Activated T-cell treated with anti-CD3 and anti-CD28 coated beads, Interleukin-2, amount 50 U/mL, for 48 hours (primary cell): ENCODE data around the gene LCK.
"Not testable (repeated sequence)": the region's sequence is repeated elsewhere in the genome, so short reads cannot be mapped to it uniquely, and the experiment has no call there.

Source experiments
- DNase-seq, 2 experiments: peaks; one replicate each; pipeline ENCODE4 v3.0.0-alpha.2; 2020

The LCK gene

DNA sequence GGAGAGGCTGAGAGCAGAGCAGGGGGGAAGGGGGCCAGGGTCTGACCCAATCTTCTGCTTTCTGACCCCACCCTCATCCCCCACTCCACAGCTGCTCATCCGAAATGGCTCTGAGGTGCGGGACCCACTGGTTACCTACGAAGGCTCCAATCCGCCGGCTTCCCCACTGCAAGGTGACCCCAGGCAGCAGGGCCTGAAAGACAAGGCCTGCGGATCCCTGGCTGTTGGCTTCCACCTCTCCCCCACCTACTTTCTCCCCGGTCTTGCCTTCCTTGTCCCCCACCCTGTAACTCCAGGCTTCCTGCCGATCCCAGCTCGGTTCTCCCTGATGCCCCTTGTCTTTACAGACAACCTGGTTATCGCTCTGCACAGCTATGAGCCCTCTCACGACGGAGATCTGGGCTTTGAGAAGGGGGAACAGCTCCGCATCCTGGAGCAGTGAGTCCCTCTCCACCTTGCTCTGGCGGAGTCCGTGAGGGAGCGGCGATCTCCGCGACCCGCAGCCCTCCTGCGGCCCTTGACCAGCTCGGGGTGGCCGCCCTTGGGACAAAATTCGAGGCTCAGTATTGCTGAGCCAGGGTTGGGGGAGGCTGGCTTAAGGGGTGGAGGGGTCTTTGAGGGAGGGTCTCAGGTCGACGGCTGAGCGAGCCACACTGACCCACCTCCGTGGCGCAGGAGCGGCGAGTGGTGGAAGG is 23.7 kb downstream of the LCK start:
- DNase-seq = peak in 1 of 2 experiments; percentile 35

DNA sequence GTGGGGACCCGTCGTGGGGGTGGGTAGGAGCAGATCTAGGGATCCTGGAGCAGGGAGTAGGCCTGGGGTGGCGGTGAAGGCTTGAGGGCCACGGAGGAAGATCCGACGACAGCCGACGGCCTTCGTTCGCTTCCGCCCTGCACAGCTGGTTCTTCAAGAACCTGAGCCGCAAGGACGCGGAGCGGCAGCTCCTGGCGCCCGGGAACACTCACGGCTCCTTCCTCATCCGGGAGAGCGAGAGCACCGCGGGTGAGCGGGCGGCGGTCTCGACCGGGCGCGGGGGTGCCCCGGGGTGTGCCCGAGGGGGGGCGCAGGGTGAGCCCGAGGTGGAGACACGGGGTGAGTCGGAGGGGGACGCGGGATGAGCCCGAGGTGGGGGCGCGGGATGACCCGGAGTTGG is 24.4 kb downstream of the LCK start:
- no peak for DNase-seq

DNA sequence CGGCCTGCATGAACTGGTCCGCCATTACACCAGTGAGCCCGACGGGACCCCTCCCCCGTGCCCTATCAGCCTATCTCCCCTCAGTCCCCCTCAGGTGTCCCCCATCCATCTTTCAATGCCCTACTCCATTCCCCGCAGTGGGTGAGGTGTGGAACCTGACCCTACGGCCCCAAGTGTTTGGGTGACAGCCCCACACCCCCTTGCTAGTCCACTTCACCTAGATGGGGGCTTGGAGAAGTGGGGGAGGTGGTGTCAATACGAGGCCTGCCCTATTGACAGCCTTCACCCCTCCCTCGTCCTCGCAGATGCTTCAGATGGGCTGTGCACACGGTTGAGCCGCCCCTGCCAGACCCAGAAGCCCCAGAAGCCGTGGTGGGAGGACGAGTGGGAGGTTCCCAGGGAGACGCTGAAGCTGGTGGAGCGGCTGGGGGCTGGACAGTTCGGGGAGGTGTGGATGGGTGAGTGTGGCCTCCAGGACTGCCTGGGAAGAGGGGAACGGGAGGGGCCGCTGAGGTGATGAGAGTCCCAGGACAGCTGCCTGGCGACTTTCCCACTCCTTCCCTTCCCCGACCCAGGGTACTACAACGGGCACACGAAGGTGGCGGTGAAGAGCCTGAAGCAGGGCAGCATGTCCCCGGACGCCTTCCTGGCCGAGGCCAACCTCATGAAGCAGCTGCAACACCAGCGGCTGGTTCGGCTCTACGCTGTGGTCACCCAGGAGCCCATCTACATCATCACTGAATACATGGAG is 25.1 kb downstream of the LCK start:
- DNase-seq = no peak

DNA sequence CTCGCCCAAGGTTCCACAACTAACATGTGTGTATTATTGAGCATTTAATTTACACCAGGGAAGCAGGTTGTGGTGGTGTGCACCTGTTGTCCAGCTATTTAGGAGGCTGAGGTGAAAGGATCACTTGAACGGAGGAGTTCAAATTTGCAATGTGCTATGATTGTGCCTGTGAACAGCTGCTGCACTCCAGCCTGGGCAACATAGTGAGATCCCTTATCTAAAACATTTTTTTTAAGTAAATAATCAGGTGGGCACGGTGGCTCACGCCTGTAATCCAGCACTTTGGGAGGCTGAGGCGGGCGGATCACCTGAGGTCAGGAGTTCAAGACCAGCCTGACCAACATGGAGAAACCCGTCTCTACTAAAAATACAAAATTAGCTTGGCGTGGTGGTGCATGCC is 33.7 kb downstream of the LCK start:
- not testable (repeated sequence) for DNase-seq

DNA sequence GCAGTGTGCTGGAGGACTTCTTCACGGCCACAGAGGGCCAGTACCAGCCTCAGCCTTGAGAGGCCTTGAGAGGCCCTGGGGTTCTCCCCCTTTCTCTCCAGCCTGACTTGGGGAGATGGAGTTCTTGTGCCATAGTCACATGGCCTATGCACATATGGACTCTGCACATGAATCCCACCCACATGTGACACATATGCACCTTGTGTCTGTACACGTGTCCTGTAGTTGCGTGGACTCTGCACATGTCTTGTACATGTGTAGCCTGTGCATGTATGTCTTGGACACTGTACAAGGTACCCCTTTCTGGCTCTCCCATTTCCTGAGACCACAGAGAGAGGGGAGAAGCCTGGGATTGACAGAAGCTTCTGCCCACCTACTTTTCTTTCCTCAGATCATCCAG is 34.6 kb downstream of the LCK start:
- DNase-seq = no peak

DNA sequence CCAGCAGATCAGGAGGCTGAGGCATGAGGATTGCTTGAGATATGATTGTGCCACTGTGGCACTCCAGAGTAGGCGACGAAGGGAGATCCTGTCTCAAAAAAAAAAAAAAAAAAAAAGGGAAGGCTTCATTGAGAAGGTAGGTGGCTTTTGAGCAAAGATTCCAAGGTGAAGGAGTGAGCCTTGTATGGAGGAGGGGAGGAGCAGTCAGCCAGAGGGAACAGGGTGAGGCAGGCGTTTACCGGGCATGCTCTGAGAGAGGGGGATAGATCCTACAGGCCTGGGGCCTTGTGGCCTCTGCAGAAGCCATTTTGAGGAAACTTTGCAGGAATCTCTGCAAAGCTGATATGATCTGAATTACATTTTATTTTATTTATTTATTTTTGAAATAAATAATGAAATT is 35.7 kb downstream of the LCK start:
- no peak for DNase-seq

DNA sequence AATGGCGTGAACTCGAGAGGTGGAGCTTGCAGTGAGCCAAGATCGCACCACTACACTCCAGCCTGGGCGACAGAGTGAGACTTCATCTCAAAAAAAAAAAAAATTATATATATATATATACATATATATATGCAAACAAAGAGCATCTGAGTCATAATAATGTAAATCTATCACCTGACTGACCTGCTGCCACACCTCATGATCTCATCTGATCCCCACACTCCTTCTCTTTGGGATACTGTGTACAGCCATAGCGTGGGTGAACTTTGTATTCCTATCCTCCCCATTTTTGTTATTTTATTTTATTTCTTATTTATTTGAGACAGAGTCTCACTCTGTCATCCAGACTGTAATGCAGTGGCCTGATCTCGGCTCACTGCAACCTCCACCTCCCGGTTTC is 38.2 kb downstream of the LCK start:
- no peak for DNase-seq

DNA sequence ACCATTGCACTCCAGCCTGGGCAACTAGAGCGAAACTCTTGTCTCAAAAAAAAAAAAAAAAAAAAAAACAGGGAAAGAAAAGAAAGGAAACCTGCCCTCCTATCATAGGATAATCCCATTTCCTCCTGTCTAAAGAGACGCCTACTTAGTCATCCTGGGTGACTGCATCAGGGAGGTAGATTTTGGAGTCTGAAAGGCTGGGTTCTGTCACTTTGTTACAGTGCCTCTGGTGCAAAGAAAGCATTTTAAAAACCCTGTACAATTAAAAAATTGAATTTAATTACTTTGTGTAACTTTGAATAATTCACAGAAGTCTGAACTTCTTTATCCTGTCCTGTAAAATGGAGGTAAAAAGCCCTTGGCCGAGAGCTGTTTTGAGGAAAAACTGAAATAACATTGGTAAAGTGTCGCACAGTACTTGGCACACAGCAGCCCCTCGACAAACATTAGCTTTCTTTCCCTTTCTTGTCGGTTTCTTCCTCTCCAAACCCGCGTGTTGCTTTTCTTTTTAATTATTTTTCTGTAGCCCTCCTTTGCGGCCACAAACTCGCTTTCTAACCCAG is 40.2 kb downstream of the LCK start:
- DNase-seq = no peak

DNA sequence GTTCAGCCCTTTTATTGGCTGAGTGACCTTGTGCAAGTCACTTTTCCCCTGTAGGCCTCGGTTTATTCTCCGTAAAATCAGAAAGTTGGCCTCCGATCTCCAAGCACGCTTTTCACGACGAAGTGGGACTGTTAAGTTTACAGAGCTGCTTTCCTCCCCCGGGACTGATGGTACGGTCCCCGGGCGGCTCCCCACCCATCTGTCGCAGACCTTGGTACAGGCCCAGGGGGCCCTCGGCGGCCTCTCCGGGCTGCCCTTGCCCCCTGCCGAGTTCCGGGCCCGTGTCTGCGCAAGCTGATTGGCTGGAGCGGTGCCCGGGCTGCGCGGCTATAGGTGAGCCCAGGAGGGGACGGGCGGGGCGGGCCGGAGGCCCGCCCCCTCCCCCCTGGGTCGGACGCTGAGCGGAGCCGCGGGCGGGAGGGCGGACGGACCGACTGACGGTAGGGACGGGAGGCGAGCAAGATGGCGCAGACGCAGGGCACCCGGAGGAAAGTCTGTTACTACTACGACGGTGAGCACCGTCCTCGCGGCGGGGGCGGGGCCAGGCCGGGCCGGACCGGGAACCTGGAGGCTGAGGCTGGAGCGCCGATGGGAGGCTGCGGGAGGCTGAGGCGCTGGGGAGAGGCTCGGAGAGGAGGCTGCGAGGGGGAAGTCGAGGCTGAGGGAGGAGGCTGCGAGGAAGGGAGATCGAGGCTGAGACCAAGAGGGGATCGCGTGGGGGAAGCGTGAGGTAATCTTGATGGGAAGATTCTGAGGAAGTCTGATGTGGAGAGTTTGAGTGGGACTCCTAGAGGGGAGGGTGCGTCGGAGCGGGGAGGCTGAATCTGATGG is 40.9 kb downstream of the LCK start, which contains the start of gene HDAC1:
Gene HDAC1, plus strand, starts transcription at position 376 of the 831 bp plus-strand sequence. Its CDS starts 87 bp downstream, at position 463.
- peak; percentile 97 to 99 for DNase-seq

DNA sequence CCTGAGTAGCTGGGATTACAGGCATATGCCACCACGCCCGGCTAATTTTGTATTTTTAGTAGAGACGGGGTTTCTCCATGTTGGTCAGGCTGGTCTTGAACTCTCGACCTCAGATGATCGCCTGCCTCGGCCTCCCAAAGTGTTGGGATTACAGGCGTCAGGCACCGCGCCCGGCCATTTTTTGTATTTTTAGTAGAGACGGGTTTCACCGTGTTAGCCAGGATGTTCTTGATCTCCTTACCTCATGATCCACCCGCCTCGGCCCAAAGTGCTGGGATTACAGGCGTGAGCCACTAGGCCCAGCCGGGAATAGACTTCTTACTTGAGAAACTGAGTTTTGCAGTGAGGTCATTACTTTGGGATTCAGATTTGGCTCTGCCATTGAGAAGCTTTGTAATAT is 47.1 kb downstream of the LCK start:
- not testable (repeated sequence) for DNase-seq

DNA sequence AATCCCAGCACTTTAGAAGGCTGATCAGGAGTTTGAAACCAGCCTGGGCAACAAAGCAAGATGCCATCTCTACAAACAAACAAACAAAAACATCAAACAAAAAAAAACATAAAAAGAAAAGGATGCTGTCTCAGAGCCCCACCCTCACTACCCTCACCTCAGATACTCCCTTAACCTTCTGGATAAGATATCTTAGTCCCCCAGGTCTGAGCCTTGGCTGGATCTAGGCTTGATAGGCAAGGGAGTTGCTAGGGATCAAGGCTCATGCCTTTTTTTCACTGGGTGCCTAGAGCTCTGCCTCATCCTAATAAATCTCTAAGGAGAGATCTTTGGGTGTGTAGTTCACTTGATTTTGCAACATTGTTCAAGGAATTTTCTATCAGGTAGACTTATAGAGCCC is 48.3 kb downstream of the LCK start:
- no peak for DNase-seq

DNA sequence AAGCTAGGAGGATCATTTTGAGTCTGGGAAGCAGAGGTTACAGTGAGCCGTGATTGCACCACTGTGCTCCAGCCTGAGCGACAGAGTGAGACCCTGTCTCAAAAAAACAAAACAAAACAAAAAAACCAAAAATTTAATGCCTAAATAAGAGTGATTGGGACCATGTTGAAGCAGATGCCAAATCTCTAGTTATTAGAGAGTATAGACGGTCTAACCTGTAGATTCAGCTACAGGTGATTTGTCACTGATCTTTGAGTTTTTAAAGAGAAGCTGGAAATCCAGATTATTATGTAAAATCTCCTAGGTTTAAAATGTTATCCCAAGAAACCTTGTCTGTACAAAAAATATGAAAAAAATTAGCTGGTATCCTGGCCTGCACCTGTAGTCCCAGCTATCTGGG is 52.3 kb downstream of the LCK start:
- DNase-seq = no peak

DNA sequence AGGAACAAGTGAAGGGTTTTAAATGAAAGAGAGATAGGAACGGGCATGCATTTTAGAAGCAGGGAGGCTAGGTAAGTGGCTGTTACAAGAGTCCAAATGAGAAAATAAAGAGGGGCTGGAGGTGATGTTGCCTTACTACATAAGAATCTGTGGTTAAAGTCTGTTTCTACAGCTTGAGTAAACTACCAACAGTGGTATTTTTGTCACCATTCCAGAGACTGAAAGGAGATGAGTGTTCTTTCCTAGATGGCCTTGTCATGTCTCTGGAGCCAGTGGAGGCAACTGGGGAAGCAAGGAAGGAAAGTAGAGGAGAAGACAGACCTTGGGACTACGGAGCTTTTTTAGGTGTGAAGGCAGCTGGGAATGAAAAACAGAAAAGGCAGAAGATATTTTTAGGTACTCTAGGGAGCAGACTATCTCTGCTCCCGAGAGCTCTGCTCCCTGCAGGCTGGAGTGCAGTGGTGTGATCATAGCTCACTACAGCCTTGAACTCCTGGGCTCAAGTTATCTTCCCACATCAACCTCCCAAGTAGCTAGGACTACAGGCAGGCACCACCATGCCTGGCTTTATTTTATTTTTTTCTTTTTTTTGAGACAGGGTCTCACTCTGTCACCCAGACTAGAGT is 53.0 kb downstream of the LCK start:
- DNase-seq = no peak

DNA sequence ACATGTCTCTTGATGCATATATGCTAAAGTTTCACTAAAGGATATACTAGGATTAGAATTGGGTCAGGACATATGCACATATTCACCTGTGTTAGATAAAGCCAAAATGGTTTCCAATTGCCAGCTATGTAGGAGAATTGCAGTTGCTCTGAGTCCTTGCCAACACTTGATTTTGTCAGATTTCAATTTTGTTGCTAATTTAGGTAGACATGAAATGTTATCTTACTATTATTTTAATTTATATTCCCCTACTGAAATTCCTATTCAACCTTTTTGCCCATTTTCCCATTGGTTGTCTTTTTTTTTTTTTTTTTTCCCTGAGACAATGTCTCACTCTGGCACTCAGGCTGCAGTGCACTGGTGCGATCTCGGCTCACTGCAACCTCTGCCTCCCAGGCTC is 54.2 kb downstream of the LCK start:
- DNase-seq = no peak

DNA sequence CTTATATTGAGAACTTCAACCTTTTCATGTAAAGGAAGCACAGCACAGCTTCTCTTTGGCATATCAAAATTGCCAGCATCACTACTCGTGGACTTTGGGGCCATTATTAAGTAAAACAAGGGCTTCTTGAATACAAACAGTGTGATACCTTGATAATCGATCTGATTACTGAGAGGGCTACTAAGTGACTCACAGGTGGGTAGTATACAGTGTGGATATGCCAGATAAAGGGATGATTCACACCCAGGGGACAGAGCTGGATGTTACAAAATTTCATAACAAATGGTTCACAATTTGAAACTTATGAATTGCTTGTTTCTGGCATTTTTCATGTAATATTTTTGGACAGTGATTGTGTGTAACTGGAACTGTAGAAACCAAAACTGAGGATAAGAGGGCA is 56.3 kb downstream of the LCK start:
- no peak for DNase-seq

DNA sequence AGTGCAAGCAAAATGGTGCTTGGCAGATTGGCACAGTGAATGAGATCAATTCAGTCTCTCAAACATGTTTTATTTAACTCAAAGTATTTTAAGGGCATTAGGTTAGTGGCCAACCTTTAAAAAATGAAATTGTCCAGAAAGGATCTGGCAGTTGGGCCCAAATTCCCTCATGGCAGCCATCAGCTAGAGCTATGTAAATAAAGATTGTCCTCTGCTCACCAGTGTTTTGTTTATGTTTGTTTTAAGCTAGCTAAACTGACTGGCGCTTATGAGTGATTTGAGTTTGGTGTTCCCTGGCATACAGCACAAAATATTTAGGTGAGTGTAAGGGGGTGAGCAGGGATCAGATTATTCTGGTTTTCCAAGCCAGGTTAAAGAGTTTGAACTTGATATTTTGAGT is 58.9 kb downstream of the LCK start:
- no peak for DNase-seq

DNA sequence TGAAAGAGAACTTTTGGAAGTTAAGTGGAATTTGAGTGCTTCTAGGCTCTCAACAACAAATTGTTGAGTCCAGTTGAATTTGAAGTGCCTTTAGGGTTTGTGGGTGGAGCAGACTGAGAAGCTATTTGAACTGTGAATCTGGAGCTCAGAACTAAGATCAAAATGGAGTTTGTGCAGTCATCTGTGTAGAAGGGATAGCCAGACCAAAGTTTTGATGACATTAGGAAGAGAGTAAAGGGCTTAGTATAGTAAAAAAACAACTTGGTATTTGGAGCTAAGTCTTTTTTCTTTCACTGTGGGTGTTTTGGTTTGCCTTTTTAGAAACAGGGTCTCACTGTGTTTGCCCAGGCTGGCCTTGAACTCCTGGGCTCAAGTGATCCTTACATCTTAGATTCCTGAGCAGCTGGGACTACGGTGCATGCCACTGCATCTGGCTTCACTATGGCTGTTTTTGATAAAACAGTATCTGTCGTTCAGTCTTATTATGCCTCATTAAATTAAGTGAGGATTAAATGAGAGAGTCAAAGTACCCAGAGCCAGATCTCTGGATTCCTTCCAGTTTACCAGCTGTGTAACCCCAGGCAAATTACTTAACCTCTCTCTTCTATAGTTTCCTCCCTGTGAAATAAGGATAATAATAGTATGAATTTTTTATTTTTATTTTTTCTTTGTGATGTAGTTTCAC is 60.8 kb downstream of the LCK start:
- DNase-seq = no peak

DNA sequence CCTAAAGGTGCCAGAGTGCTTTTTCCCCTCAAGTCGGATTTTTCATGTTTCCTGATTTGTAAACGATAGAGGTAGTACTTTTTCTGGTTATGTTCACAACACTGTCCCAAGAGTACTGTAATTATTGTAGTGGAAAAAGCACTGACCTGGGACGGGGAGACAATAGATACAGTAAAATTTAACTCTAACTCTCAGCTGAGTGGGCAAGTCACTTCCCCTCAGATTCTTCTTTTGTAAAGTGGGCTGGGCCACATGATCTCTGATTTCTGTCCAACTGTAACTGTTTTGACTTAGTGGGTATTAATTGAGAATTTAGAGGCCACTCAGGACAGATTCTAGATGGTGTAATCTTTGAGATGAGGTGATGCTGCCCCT is 65.8 kb downstream of the LCK start:
- no peak for DNase-seq

DNA sequence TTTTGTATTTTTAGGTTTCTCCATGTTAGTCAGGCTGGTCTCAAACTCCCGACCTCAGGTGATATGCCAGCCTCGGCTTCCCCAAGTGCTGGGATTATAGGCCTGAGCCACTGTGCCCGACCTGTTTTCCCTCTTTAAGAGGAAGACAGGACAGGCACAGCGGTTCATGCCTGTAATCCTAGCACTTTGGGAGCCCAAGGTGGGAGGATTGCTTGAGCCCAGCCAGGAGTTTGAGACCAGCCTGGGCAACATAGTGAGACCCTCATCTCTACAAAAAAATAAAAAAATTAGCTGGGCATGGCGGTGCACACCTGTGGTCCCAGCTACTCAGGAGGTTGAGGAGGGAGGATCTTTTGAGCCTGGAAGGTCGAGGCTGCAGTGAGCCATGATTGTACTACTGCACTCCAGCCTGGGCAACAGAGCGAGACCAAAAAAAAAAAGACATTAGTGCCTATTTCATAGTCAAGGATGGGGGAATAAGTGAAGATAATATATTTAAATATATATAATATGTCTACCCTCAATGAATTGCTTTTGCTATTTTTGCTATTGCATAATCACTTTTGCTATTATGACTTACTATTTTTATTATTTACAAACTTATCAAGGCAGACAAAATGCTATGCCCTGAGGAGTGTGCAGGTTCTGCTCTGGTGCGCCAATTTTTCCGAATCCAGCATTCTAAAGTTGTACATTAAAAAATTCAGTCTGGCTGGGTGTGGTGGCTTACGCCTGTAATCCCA is 67.2 kb downstream of the LCK start:
- no peak for DNase-seq

DNA sequence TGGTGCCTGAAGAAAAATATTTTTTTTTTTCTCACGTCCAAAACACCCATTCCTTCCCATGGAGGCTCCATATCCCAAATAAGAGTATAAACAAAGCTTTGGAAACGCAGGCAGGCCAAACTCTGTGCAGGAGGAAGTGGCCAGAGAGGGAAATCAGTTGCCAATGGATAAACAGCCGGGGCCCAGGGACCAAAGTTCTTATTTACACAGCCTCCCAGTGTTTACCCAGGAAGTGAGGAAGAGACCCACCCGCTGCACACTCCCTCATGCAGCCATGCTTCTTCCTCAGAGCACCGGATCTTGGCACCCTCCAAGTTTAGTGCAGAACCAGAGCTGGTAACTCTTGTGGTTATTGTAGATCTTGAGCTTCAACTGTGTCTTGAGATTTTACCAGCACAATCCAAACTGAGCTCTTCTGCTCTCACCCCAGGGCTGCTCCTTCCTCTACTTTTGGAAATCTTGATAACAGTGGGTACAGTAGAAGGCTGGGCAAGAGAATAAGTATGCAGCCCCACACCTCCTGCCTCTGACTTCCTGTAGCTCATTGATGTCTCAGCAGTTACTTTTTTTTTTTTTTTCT is 70.7 kb downstream of the LCK start:
- no peak for DNase-seq

DNA sequence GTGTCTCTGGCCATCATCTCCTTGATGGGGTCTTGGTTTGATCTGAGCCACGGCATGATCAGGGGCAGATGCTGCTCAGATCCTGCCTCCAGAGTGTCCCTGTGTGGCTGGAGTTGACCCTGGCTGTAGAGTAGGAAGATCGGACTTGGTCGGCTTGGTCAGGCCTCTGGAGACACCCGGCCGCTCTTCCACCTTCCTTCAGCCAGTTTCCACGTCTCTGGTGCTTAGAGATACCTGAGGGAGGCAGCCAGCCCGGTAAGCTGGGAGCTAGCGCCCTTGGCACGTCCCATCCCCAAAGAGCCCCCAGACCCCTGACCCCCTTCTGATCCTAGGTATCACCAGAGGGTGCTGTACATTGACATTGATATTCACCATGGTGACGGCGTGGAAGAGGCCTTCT is 76.1 kb downstream of the LCK start:
- no peak for DNase-seq
